D721Med (cell line): ENCODE measurements around the gene ZSCAN4.
A peak's percentile ranks its signal among the peaks of the same experiment; 100 is the strongest.

Source experiments
- DNase-seq: peaks from one replicate; pipeline ENCODE4 v3.0.0; 2011; ENCODE audit warnings: low spot score; ENCODE audit not compliant: insufficient read length
- FAIRE-seq: peaks from 2 replicates; lab custom pipeline; 2011; peaks lifted over from hg19 to GRCh38; lab: Jason Lieb, UNC
- CTCF ChIP-seq: IDR thresholded peaks from 2 replicates; pipeline ENCODE4 v1.5.1; 2012; ENCODE audit warnings: mild to moderate bottlenecking, control low read depth; ENCODE audit not compliant: insufficient read depth; ENCODE audit errors: missing control alignments

The ZSCAN4 gene

GRCh38 chr19:57675881-57676280 is 7.1 kb downstream of the ZSCAN4 start:
- no peak for DNase-seq
- FAIRE-seq, result no peak
- no peak for TF ChIP-seq CTCF

DNA sequence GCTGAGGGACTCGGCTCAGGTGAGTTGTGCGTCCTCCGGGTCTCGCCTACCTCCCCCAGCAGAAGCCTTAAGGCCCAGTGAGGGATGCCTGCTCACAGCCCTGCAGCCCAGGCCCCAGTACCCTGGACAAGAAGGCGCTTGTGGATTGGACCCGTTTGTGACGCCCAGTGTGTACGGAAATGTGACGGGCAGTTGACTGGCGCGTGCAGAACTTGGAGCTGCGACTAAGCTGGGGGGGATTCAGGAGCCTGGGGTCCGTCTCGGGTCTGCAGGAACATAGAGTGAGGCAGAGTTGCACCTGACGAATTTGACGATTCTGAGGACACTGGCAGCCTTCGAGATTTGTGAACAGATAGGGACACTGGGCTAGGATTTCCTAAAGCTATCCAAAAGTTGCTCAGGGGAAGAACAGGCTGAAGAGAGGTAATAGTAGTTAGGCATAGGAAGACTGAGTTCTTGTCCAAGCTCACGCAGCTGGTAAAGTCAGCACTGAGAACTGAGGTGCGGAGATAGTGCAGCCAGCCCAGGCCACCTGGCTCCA is 13.6 kb downstream of the ZSCAN4 start:
- no peak for FAIRE-seq

DNA sequence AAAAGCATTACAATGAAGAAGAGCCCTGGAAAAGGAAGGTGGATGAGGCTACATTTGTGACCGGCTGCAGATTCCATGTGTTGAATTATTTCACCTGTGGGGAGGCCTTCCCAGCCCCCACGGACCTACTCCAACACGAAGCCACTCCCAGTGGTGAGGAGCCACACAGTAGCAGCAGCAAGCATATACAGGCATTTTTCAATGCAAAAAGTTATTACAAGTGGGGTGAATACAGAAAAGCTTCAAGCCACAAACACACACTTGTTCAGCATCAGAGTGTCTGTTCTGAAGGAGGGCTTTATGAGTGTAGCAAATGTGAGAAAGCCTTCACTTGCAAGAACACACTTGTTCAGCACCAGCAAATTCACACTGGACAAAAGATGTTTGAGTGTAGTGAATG is 18.0 kb downstream of the ZSCAN4 start:
- TF ChIP-seq CTCF, result no peak
- FAIRE-seq, result no peak
- no peak for DNase-seq

More for the DNA sequence above, 13.6 kb downstream of the ZSCAN4 start:
- DNase-seq, result no peak
- no peak for TF ChIP-seq CTCF

DNA sequence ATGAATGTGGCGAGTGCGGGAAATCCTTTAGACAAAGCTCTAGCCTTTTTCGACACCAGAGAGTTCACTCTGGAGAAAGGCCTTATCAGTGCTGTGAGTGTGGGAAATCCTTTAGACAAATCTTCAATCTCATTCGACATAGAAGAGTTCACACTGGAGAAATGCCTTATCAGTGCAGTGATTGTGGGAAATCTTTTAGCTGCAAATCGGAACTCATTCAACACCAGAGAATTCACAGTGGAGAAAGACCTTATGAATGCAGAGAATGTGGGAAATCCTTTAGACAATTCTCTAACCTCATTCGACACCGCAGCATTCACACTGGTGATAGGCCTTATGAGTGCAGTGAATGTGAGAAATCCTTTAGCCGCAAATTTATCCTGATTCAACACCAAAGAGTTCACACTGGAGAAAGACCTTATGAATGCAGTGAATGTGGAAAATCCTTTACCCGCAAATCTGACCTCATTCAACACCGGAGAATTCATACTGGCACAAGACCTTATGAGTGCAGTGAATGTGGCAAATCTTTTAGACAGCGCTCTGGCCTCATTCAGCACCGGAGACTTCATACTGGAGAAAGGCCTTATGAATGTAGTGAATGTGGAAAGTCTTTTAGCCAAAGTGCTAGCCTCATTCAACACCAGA is 18.8 kb downstream of the ZSCAN4 start:
- FAIRE-seq, result no peak
- no peak for TF ChIP-seq CTCF
- no peak for DNase-seq

DNA sequence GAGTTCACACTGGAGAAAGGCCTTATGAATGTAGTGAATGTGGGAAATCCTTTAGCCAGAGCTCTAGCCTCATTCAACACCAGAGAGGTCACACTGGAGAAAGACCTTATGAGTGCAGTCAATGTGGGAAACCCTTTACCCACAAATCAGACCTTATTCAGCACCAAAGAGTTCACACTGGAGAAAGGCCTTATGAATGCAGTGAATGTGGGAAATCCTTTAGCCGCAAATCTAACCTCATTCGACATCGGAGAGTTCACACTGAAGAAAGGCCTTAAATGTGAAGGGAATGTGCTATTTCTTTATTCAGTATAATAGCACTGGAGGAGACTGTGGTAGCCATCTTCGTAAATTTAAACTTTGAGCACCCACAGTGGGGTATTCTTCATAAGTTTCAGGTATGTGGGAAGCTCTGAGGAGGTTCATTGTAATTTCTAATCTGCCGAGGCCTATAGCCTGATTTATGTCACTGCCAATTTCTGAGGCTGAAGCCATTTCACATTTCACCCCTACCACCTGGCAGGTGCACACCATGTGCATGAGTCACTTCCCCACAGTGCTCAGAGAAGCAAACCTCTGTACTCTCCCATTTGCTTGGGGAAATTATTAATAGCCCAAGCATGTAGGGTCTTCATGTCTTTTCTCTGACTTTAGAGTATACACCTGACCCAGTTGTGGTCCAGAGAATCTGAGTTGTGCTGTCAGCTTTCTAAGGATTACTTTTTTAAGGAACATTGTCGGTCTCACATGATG is 19.5 kb downstream of the ZSCAN4 start:
- FAIRE-seq (peak; percentile 21), DNase-seq (no peak)
- no peak for TF ChIP-seq CTCF

DNA sequence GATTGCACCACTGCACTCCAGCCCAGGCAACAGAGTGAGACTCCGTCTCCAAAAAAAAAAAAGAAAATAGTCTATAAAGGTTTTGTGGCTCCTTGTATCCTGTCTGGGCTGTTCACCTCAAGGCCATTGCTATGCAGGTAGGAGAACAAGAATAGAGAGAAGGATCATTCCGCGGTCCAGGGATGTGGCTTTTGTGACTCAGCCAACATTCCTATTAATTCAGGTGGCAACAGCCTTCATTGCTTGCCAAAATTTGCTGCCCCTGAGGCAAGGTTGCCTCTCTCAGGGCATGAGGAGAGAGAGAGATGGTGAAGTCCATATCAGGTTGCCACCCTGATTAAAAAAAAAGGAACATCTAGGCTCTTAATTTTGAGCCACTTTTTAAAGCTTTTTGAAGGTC is 21.0 kb downstream of the ZSCAN4 start:
- no peak for DNase-seq
- TF ChIP-seq CTCF, result no peak
- FAIRE-seq, result no peak

DNA sequence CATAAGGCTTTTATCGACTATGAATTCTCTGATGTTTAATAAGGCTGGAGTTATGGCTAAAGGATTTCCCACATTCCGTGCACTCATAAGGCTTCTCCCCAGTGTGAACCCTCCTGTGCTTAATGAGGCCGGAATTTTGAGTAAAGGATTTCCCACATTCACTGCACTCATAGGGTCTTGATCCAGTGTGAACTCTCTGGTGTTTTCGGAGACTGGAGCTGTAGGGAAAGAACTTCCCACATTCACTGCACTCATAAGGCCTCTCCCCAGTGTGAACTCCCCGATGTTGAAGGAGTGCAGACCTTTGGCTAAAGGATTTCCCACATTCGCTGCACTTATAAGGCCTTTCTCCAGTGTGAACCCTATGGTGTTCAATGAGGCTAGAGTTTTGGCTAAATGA is 32.9 kb downstream of the ZSCAN4 start:
- FAIRE-seq (no peak), DNase-seq (no peak)
- TF ChIP-seq CTCF, result no peak
